Measurements from ENCODE around the gene CDS2. TPM values are rescaled to one million over a fixed set of nuclear protein-coding genes. Genes with fewer than 3 reads are reported as not detected.
"Not testable (repeated sequence)": the region's sequence is repeated elsewhere in the genome, so short reads cannot be mapped to it uniquely, and the experiment has no call there.

The CDS2 gene
- total and polyA plus RNA-seq, 10 of the 15 experiments (the other 5 are each of a cell fraction or from before 2014, with no cell fraction given) = 11.5 to 94.7 (median 23.1) TPM

- FAIRE-seq = not testable (repeated sequence)
- intact Hi-C loops (cut with micrococcal nuclease; ENCODE audit: unreplicated experiment) = loop anchor here (1.0 to 5.0 kb wide), 5 partner anchors 44 to 493 kb away; no protein-coding TSS in a partner anchor
- BruUV-seq (replicated peaks) = TSS peak; percentile 17
These were observed 26.9 kb upstream of the CDS2 start for GRCh38 chr20:5099909-5100308.

GRCh38 chr20:5100684-5101347, 26.0 kb upstream of the CDS2 start:
- no peak overlapping the region for H2AFZ ChIP-seq (ENCODE audit: control insufficient read depth, low read depth, low read length)
- no peak overlapping the region for H3K4me2 ChIP-seq (ENCODE audit: control insufficient read depth, insufficient read depth)
- no peaks in the 10 kb centered on the region for H4K20me1 ChIP-seq (ENCODE audit: control insufficient read depth, insufficient read depth)
- no peak overlapping the region for H3K9ac ChIP-seq (ENCODE audit: control insufficient read depth, insufficient read depth, low read length)
- intact Hi-C loops (cut with micrococcal nuclease; ENCODE audit: unreplicated experiment) (loop anchor here (1.0 to 5.0 kb wide), 5 partner anchors 45 to 494 kb away; no protein-coding TSS in a partner anchor), in situ Hi-C loops (cut with MboI) (loop anchor here (5.0 kb wide), 1 partner anchor 104 kb away; no protein-coding TSS in a partner anchor)
- no peaks in the 10 kb centered on the region for H3K4me1 ChIP-seq (ENCODE audit: control insufficient read depth, insufficient read depth, low read length)
- no peak overlapping the region for H3K4me3 ChIP-seq
- DNase-seq (ENCODE audit: low read depth, low spot score) = no peak
- H3K27me3 ChIP-seq (replicated peaks in 1 of 2; ENCODE audit: control insufficient read depth in 2 of 2, insufficient read depth in 2 of 2, low read length in 1 of 2) = no peaks in the 10 kb centered on the region
- H3K9me3 ChIP-seq (replicated peaks; ENCODE audit: control insufficient read depth, insufficient read depth, low read length) = no peaks in the 10 kb centered on the region
- no peak overlapping the region for H3K27ac ChIP-seq (ENCODE audit: control insufficient read depth, insufficient read depth)
- FAIRE-seq = peak; percentile 75
- SMC1A ChIA-PET (ENCODE audit: uncharacterized antibody, unreplicated experiment) = interaction anchor here (0.6 to 6.7 kb wide), 63 partner anchors 9 to 354 kb away, joined by 3 to 79 read pairs (median 5); no protein-coding TSS in a partner anchor
- peaks cover 8% of the 10 kb centered on the region in 2 experiments; a peak in 3 of 4 replicates for H3K36me3 ChIP-seq (ENCODE audit: control insufficient read depth in 2 of 2, insufficient read depth in 2 of 2, low read length in 1 of 2)
- ATAC-seq = peak; percentile 94
- WGBS (ENCODE audit: insufficient coverage, insufficient replicate concordance, low lambda C conversion rate, missing lambda C conversion rate) = 3% methylated on average over 9 of the region's 9 CpGs
- POLR2A ChIA-PET = interaction anchor here (0.8 to 1.6 kb wide), 3 partner anchors 14 to 101 kb away, joined by 3 to 8 read pairs (median 3); no protein-coding TSS in a partner anchor
- BruUV-seq (replicated peaks) = no TSS peak
- RAD21 ChIA-PET (ENCODE audit: unreplicated experiment) = interaction anchor here (0.7 to 5.0 kb wide), 40 partner anchors 10 to 375 kb away, joined by 3 to 54 read pairs (median 4); partner anchors contain the start of gene CDS2
- CTCF ChIA-PET = interaction anchor here (0.7 to 5.4 kb wide), 55 partner anchors 9 to 495 kb away, joined by 3 to 104 read pairs (median 6); partner anchors contain the start of gene CDS2
- no peaks in the 10 kb centered on the region for H3K79me2 ChIP-seq (ENCODE audit: control insufficient read depth, insufficient read depth, low read length)
- TF ChIP-seq TARDBP (IDR thresholded peaks at IDR 0.05; ENCODE audit: borderline replicate concordance) (no peak), NFXL1 (IDR thresholded peaks at IDR 0.05; ENCODE audit: borderline replicate concordance) (no peak), NBN (IDR thresholded peaks at IDR 0.05) (no peak), KLF5 (IDR thresholded peaks at IDR 0.05; ENCODE audit: partially characterized antibody) (no peak), POU2F2 (IDR thresholded peaks at IDR 0.05; ENCODE audit: borderline replicate concordance, low read depth, low read length) (no peak), ZNF217 (IDR thresholded peaks at IDR 0.05) (no peak), SMC3 (IDR thresholded peaks at IDR 0.05; ENCODE audit: borderline replicate concordance, low read length) (peak; percentile 87), BRCA1 (IDR thresholded peaks at IDR 0.05; ENCODE audit: low read depth, low read length) (no peak), BACH1 (IDR thresholded peaks at IDR 0.05; ENCODE audit: borderline replicate concordance) (no peak), ZZZ3 (IDR thresholded peaks at IDR 0.05; ENCODE audit: control insufficient read depth, insufficient read length, low read depth) (no peak), SUPT20H (IDR thresholded peaks at IDR 0.05; ENCODE audit: borderline replicate concordance, control insufficient read depth, low read depth, low read length) (no peak), ATF7 (IDR thresholded peaks at IDR 0.05; ENCODE audit: low read depth) (peak; percentile 13; the same call in 1 of the 2 replicates), IKZF1 (conservative IDR thresholded peaks at IDR 0.05) (peak; percentile 64; the same call in 1 of the 2 replicates), FOS (IDR thresholded peaks at IDR 0.05; ENCODE audit: borderline replicate concordance, extremely low read depth, insufficient read length) (no peak), BMI1 (IDR thresholded peaks at IDR 0.05; ENCODE audit: borderline replicate concordance) (no peak)

More at GRCh38 chr20:5099909-5100308, 26.9 kb upstream of the CDS2 start:
- not testable (repeated sequence) for H3K9me3 ChIP-seq (replicated peaks; ENCODE audit: control insufficient read depth, insufficient read depth, low read length); H3K4me1 ChIP-seq (ENCODE audit: control insufficient read depth, insufficient read depth, low read length); H4K20me1 ChIP-seq (ENCODE audit: control insufficient read depth, insufficient read depth); H3K4me3 ChIP-seq; ATAC-seq; H2AFZ ChIP-seq (ENCODE audit: control insufficient read depth, low read depth, low read length); DNase-seq (ENCODE audit: low read depth, low spot score); H3K9ac ChIP-seq (ENCODE audit: control insufficient read depth, insufficient read depth, low read length); H3K27ac ChIP-seq (ENCODE audit: control insufficient read depth, insufficient read depth); H3K36me3 ChIP-seq (ENCODE audit: control insufficient read depth in 2 of 2, insufficient read depth in 2 of 2, low read length in 1 of 2); H3K4me2 ChIP-seq (ENCODE audit: control insufficient read depth, insufficient read depth); H3K27me3 ChIP-seq (replicated peaks in 1 of 2; ENCODE audit: control insufficient read depth in 2 of 2, insufficient read depth in 2 of 2, low read length in 1 of 2); H3K79me2 ChIP-seq (ENCODE audit: control insufficient read depth, insufficient read depth, low read length)
- 94% methylated on average over 3 of the region's 3 CpGs for WGBS (ENCODE audit: insufficient coverage, insufficient replicate concordance, low lambda C conversion rate, missing lambda C conversion rate)
- POLR2A ChIA-PET = interaction anchor here (0.9 kb wide), 1 partner anchor 145 kb away, joined by 3 read pairs; no protein-coding TSS in a partner anchor
- in situ Hi-C loops (cut with MboI) = loop anchor here (5.0 kb wide), 2 partner anchors 103 to 498 kb away; no protein-coding TSS in a partner anchor
- RAD21 ChIA-PET (ENCODE audit: unreplicated experiment) = interaction anchor here (0.9 to 5.0 kb wide), 23 partner anchors 9 to 374 kb away, joined by 3 to 54 read pairs (median 7); partner anchors contain the start of gene CDS2
- SMC1A ChIA-PET (ENCODE audit: uncharacterized antibody, unreplicated experiment) = interaction anchor here (0.8 to 6.7 kb wide), 33 partner anchors 9 to 266 kb away, joined by 3 to 79 read pairs (median 8); no protein-coding TSS in a partner anchor
- CTCF ChIA-PET = interaction anchor here (0.9 to 5.4 kb wide), 41 partner anchors 8 to 494 kb away, joined by 3 to 104 read pairs (median 7); no protein-coding TSS in a partner anchor

Data from GM12878 (cell line).